Liver (tissue), 3 donors: ENCODE measurements around the gene RASA3.

ENCODE experiments used
- FOXA1 ChIP-seq: IDR thresholded peaks from 2 replicates; pipeline ENCODE4 v1.6.1; 2016; ENCODE audit warnings: antibody characterized with exemption
- GABPA ChIP-seq, 2 donors: IDR thresholded peaks in 1 of 2; conservative IDR thresholded peaks in 1 of 2; 2 replicates each; pipeline ENCODE4 v1.6.1; 2016; ENCODE audit warnings: antibody characterized with exemption in 2 of 2, mild to moderate bottlenecking in 1 of 2, moderate library complexity in 1 of 2
- MAX ChIP-seq: IDR thresholded peaks from 2 replicates; pipeline ENCODE4 v1.6.1; 2016; ENCODE audit warnings: antibody characterized with exemption
- REST ChIP-seq: IDR thresholded peaks from 2 replicates; pipeline ENCODE4 v1.6.1; 2016; ENCODE audit warnings: antibody characterized with exemption, mild to moderate bottlenecking
- SP1 ChIP-seq: IDR thresholded peaks from 2 replicates; pipeline ENCODE4 v1.6.1; 2018; ENCODE audit warnings: antibody characterized with exemption, mild to moderate bottlenecking
- TAF1 ChIP-seq: conservative IDR thresholded peaks from 2 replicates; pipeline ENCODE4 v1.6.1; 2016; ENCODE audit warnings: antibody characterized with exemption, mild to moderate bottlenecking
- YY1 ChIP-seq: IDR thresholded peaks from 2 replicates; pipeline ENCODE4 v1.6.1; 2016; ENCODE audit warnings: antibody characterized with exemption, mild to moderate bottlenecking
- TF ChIP-seq, protein P1 (sequence below): fragments of 150-350 bp; IDR thresholded peaks from 2 replicates; pipeline ENCODE4 v1.5.1; 2017; ENCODE audit warnings: improper control_type of control experiment, low read depth, low read length; ENCODE audit not compliant: missing input control
- donor health status: healthy.
- donor health status: healthy.

- TF ChIP-seq, protein P1, sequence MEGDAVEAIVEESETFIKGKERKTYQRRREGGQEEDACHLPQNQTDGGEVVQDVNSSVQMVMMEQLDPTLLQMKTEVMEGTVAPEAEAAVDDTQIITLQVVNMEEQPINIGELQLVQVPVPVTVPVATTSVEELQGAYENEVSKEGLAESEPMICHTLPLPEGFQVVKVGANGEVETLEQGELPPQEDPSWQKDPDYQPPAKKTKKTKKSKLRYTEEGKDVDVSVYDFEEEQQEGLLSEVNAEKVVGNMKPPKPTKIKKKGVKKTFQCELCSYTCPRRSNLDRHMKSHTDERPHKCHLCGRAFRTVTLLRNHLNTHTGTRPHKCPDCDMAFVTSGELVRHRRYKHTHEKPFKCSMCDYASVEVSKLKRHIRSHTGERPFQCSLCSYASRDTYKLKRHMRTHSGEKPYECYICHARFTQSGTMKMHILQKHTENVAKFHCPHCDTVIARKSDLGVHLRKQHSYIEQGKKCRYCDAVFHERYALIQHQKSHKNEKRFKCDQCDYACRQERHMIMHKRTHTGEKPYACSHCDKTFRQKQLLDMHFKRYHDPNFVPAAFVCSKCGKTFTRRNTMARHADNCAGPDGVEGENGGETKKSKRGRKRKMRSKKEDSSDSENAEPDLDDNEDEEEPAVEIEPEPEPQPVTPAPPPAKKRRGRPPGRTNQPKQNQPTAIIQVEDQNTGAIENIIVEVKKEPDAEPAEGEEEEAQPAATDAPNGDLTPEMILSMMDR = no peak
- no peak for TF ChIP-seq GABPA (IDR thresholded peaks at IDR 0.05 in 1 of 2, conservative IDR thresholded peaks at IDR 0.05 in 1 of 2)
- TF ChIP-seq MAX = no peak
- TF ChIP-seq FOXA1 = no peak
- no peak for TF ChIP-seq YY1
- TF ChIP-seq TAF1 = no peak
- TF ChIP-seq SP1 = no peak
- no peak for TF ChIP-seq REST
Observed at GRCh38 chr13:114049626-114050101, 82.8 kb downstream of the RASA3 start.
